Activated naive CD8-positive, alpha-beta T cell (primary cell): ENCODE results near the gene EFCAB9.

Source experiments
- H3K27ac Mint-ChIP-seq: one replicate; pipeline ENCODE4 v1.8.0; 2021; ENCODE audit warnings: mixed read lengths
- H3K27me3 Mint-ChIP-seq: one replicate; pipeline ENCODE4 v1.8.0; 2021; ENCODE audit warnings: mixed read lengths
- H3K36me3 Mint-ChIP-seq: one replicate; pipeline ENCODE4 v1.8.0; 2021; ENCODE audit warnings: mixed read lengths
- H3K4me1 Mint-ChIP-seq: one replicate; pipeline ENCODE4 v1.8.0; 2021; ENCODE audit warnings: low read depth, mixed read lengths
- H3K4me3 Mint-ChIP-seq: one replicate; pipeline ENCODE4 v1.8.0; 2021; ENCODE audit warnings: mild to moderate bottlenecking, mixed read lengths
- H3K9me3 Mint-ChIP-seq: one replicate; pipeline ENCODE4 v1.8.0; 2021; ENCODE audit warnings: low read depth, mixed read lengths

The EFCAB9 gene

GRCh38 chr5:172175263-172175719, 18.7 kb upstream of the EFCAB9 start:
- peaks cover 2% of the 10 kb centered on the region for H3K36me3 Mint-ChIP-seq
- H3K27me3 Mint-ChIP-seq: no peaks in the 10 kb centered on the region
- H3K4me3 Mint-ChIP-seq: peak overlapping the region; percentile 85
- H3K27ac Mint-ChIP-seq: peak overlapping the region; percentile 98
- H3K9me3 Mint-ChIP-seq: no peaks in the 10 kb centered on the region
- H3K4me1 Mint-ChIP-seq: peaks cover 86% of the 10 kb centered on the region

GRCh38 chr5:172177176-172177575, 16.8 kb upstream of the EFCAB9 start:
- Mint-ChIP-seq H3K27me3 (no peaks in the 10 kb centered on the region), H3K36me3 (peaks cover 2% of the 10 kb centered on the region), H3K4me1 (peaks cover 83% of the 10 kb centered on the region), H3K27ac (peak overlapping the region; percentile 98), H3K4me3 (peak overlapping the region; percentile 85), H3K9me3 (no peaks in the 10 kb centered on the region)

GRCh38 chr5:172178301-172178987, 15.5 kb upstream of the EFCAB9 start:
- peaks cover 4% of the 10 kb centered on the region for H3K36me3 Mint-ChIP-seq

GRCh38 chr5:172178991-172179989, 14.7 kb upstream of the EFCAB9 start:
- Mint-ChIP-seq H3K27me3 (no peaks in the 10 kb centered on the region), H3K36me3 (peaks cover 4% of the 10 kb centered on the region), H3K27ac (peak overlapping the region; percentile 98), H3K9me3 (no peaks in the 10 kb centered on the region), H3K4me3 (peak overlapping the region; percentile 78), H3K4me1 (peaks cover 87% of the 10 kb centered on the region)

More at GRCh38 chr5:172178301-172178987, 15.5 kb upstream of the EFCAB9 start:
- no peaks in the 10 kb centered on the region for H3K27me3 Mint-ChIP-seq
- peak overlapping the region; percentile 78 for H3K4me3 Mint-ChIP-seq
- H3K9me3 Mint-ChIP-seq: no peaks in the 10 kb centered on the region
- H3K4me1 Mint-ChIP-seq: peaks cover 89% of the 10 kb centered on the region
- H3K27ac Mint-ChIP-seq: peak overlapping the region; percentile 98

GRCh38 chr5:172180936-172181335, 13.0 kb upstream of the EFCAB9 start:
- Mint-ChIP-seq H3K4me3 (peak overlapping the region; percentile 78), H3K27me3 (no peaks in the 10 kb centered on the region), H3K27ac (peak overlapping the region; percentile 98), H3K4me1 (peaks cover 86% of the 10 kb centered on the region), H3K9me3 (no peaks in the 10 kb centered on the region), H3K36me3 (peaks cover 4% of the 10 kb centered on the region)

- Mint-ChIP-seq H3K4me3 (no peak overlapping the region), H3K36me3 (peaks cover 6% of the 10 kb centered on the region), H3K4me1 (peaks cover 78% of the 10 kb centered on the region), H3K27me3 (no peaks in the 10 kb centered on the region), H3K9me3 (no peaks in the 10 kb centered on the region), H3K27ac (peak overlapping the region; percentile 95)
These were observed 11.7 kb upstream of the EFCAB9 start for GRCh38 chr5:172182291-172182690.

- Mint-ChIP-seq H3K27me3 (no peaks in the 10 kb centered on the region), H3K36me3 (peaks cover 4% of the 10 kb centered on the region), H3K27ac (peak overlapping the region; percentile 95), H3K4me1 (peaks cover 64% of the 10 kb centered on the region), H3K9me3 (no peaks in the 10 kb centered on the region), H3K4me3 (peak overlapping the region; percentile 99)
These were observed 10.1 kb upstream of the EFCAB9 start for GRCh38 chr5:172183881-172184280.

GRCh38 chr5:172185096-172185461, 8.9 kb upstream of the EFCAB9 start:
- peaks cover 4% of the 10 kb centered on the region for H3K36me3 Mint-ChIP-seq
- H3K4me1 Mint-ChIP-seq: peaks cover 52% of the 10 kb centered on the region
- no peaks in the 10 kb centered on the region for H3K9me3 Mint-ChIP-seq
- no peaks in the 10 kb centered on the region for H3K27me3 Mint-ChIP-seq
- peak overlapping the region; percentile 95 for H3K27ac Mint-ChIP-seq
- H3K4me3 Mint-ChIP-seq: peak overlapping the region; percentile 99

GRCh38 chr5:172186114-172186695, 7.8 kb upstream of the EFCAB9 start:
- Mint-ChIP-seq H3K36me3 (peaks cover 4% of the 10 kb centered on the region), H3K27ac (peak overlapping the region; percentile 95), H3K9me3 (no peaks in the 10 kb centered on the region), H3K4me3 (peak overlapping the region; percentile 99), H3K27me3 (no peaks in the 10 kb centered on the region), H3K4me1 (peaks cover 42% of the 10 kb centered on the region)

GRCh38 chr5:172187118-172188032, 6.6 kb upstream of the EFCAB9 start:
- peaks cover 4% of the 10 kb centered on the region for H3K36me3 Mint-ChIP-seq
- H3K9me3 Mint-ChIP-seq: no peaks in the 10 kb centered on the region
- H3K4me3 Mint-ChIP-seq: peak overlapping the region; percentile 99
- H3K27me3 Mint-ChIP-seq: no peaks in the 10 kb centered on the region
- H3K4me1 Mint-ChIP-seq: peaks cover 38% of the 10 kb centered on the region
- H3K27ac Mint-ChIP-seq: peak overlapping the region; percentile 95

GRCh38 chr5:172188033-172188892, 5.7 kb upstream of the EFCAB9 start, which contains the start of gene STK10:
Gene STK10 (minus strand): TSS chr5:172188224. CDS start chr5:172188042, 182 bp downstream.
- H3K27ac Mint-ChIP-seq: peak within 1 kb of the TSS; percentile 95
- H3K4me3 Mint-ChIP-seq: peak within 1 kb of the TSS; percentile 99
- no peaks in the 10 kb centered on the region for H3K27me3 Mint-ChIP-seq
- peaks cover 30% of the 10 kb centered on the region for H3K4me1 Mint-ChIP-seq
- peaks cover 2% of the 10 kb centered on the region for H3K36me3 Mint-ChIP-seq
- H3K9me3 Mint-ChIP-seq: no peaks in the 10 kb centered on the region

- Mint-ChIP-seq H3K9me3 (no peaks in the 10 kb centered on the region), H3K27me3 (no peaks in the 10 kb centered on the region), H3K36me3 (peaks cover 2% of the 10 kb centered on the region), H3K27ac (no peak overlapping the region), H3K4me3 (peak overlapping the region; percentile 83), H3K4me1 (peaks cover 23% of the 10 kb centered on the region)
These were observed 4.9 kb upstream of the EFCAB9 start for GRCh38 chr5:172188893-172189692.
